RWPE2 (cell line): ENCODE results near the gene NCAPD2.
A peak's percentile ranks its signal among the peaks of the same experiment; 100 is the strongest.

Source experiments
- ATAC-seq: fragments of 200-7000 bp; cut with Tn5 transposase; 3 replicates; pipeline ENCODE4 v1.9.1; 2021; ENCODE audit warnings: low read depth
- DNase-seq: peaks from one replicate; pipeline ENCODE4 v3.0.0-alpha.2; 2020; ENCODE audit warnings: low spot score
- H3K27ac ChIP-seq: fragments of 450-650 bp; 2 replicates; pipeline ENCODE4 v1.5.1; 2017; ENCODE audit warnings: mild to moderate bottlenecking; ENCODE audit not compliant: poor library complexity, severe bottlenecking
- H3K27me3 ChIP-seq: fragments of 250-450 bp; sonication (Bioruptor Pico); 2 replicates; pipeline ENCODE4 v1.5.1; 2021; ENCODE audit warnings: mild to moderate bottlenecking, moderate library complexity; ENCODE audit not compliant: insufficient read depth, poor library complexity, severe bottlenecking
- H3K36me3 ChIP-seq: fragments of 250-450 bp; sonication (Bioruptor Pico); 2 replicates; pipeline ENCODE4 v1.5.1; 2020; ENCODE audit warnings: low read depth, mild to moderate bottlenecking, moderate library complexity
- H3K4me1 ChIP-seq: fragments of 250-450 bp; sonication (Bioruptor Pico); 2 replicates; pipeline ENCODE4 v1.5.1; 2021; ENCODE audit warnings: mild to moderate bottlenecking, moderate library complexity; ENCODE audit not compliant: insufficient read depth, poor library complexity, severe bottlenecking
- H3K4me3 ChIP-seq: fragments of 250-450 bp; sonication (Bioruptor Pico); 2 replicates; pipeline ENCODE4 v1.5.1; 2021; ENCODE audit warnings: mild to moderate bottlenecking, moderate library complexity; ENCODE audit not compliant: severe bottlenecking
- H3K9me3 ChIP-seq: fragments of 250-450 bp; sonication (Bioruptor Pico); 2 replicates; pipeline ENCODE4 v1.5.1; 2021; ENCODE audit warnings: mild to moderate bottlenecking, moderate library complexity; ENCODE audit not compliant: severe bottlenecking
- TF ChIP-seq, protein P1 (sequence below): fragments of 450-650 bp; IDR thresholded peaks from one replicate; pipeline ENCODE4 v1.5.1; 2017; ENCODE audit warnings: mild to moderate bottlenecking, moderate library complexity; ENCODE audit not compliant: poor library complexity, severe bottlenecking

Gene NCAPD2

DNA sequence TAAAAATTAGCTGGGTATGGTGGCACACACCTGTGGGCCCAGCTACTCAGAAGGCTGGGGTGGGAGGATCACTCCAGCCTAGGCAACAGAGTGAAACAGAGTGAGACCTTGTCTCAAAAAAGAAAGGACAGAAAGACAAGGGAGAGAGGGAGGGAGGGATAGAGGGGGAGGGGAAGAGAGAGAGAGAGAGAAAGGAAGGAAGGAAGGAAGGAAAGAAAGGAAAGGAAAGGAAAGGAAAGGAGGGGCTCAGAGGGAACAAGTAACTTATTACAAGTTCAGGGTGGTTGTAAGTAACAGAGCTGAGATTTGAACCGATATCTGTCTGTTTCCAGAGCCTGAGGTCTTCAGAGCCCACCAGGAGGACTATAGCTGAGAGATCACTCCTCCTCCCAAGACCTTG, 53.7 kb downstream of the NCAPD2 start:
- TF ChIP-seq, protein P1, sequence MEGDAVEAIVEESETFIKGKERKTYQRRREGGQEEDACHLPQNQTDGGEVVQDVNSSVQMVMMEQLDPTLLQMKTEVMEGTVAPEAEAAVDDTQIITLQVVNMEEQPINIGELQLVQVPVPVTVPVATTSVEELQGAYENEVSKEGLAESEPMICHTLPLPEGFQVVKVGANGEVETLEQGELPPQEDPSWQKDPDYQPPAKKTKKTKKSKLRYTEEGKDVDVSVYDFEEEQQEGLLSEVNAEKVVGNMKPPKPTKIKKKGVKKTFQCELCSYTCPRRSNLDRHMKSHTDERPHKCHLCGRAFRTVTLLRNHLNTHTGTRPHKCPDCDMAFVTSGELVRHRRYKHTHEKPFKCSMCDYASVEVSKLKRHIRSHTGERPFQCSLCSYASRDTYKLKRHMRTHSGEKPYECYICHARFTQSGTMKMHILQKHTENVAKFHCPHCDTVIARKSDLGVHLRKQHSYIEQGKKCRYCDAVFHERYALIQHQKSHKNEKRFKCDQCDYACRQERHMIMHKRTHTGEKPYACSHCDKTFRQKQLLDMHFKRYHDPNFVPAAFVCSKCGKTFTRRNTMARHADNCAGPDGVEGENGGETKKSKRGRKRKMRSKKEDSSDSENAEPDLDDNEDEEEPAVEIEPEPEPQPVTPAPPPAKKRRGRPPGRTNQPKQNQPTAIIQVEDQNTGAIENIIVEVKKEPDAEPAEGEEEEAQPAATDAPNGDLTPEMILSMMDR = no peak
- Histone ChIP-seq H3K4me3 (peak overlapping the region; percentile 25), H3K27ac (peak overlapping the region; percentile 87), H3K9me3 (no peaks in the 10 kb centered on the region), H3K36me3 (no peaks in the 10 kb centered on the region), H3K27me3 (no peaks in the 10 kb centered on the region), H3K4me1 (peaks cover 40% of the 10 kb centered on the region)
- ATAC-seq (no peak), DNase-seq (no peak)

DNA sequence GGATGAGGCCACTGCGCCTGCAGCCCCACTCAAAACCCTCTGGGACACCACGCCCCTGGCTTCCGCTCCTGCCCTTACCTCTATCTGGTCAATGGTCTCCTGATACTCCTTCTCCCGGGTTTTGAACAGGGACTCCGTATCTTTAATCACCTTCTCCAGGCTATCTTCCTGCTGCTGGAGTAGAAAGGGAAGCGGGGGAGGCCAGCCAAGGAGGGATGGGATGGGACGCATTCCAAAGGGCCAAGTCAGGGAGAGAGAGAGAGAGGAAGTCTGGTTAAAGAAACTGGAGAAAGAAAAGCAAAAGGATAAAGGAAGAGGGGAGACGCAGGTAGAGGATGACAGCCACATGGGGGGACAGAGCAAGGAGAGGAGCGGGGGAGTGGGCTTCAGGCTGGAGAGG, 54.1 kb downstream of the NCAPD2 start:
- Histone ChIP-seq H3K4me3 (peak overlapping the region; percentile 25), H3K27ac (peak overlapping the region; percentile 87), H3K4me1 (peaks cover 40% of the 10 kb centered on the region), H3K9me3 (no peaks in the 10 kb centered on the region), H3K36me3 (no peaks in the 10 kb centered on the region), H3K27me3 (no peaks in the 10 kb centered on the region)
- DNase-seq (no peak), ATAC-seq (peak; percentile 78)
- TF ChIP-seq, protein P1 = no peak

DNA sequence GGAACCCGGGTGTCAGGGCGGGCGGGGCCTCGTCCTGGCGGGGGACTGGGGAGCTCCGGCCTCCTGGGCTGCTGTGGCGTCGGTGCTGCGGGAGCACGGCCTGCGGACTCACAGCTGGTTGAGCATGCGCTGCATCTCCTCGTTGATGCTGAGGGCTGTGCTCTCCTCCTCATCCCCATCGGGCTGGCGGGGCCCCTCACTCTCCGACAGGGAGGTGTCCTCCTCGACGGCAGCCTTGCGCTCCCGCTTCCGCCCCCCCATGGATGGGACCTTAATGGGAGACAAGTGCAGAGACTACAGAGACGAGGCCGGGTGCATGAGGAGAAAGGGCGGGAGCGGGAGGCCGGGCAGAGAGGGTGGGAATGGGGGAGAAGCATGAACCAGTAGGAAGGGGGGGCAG, 54.7 kb downstream of the NCAPD2 start:
- Histone ChIP-seq H3K27me3 (no peaks in the 10 kb centered on the region), H3K4me3 (no peak overlapping the region), H3K36me3 (no peaks in the 10 kb centered on the region), H3K27ac (peak overlapping the region; percentile 87), H3K9me3 (no peaks in the 10 kb centered on the region), H3K4me1 (peaks cover 40% of the 10 kb centered on the region)
- no peak for DNase-seq
- TF ChIP-seq, protein P1 = no peak
- ATAC-seq = no peak

DNA sequence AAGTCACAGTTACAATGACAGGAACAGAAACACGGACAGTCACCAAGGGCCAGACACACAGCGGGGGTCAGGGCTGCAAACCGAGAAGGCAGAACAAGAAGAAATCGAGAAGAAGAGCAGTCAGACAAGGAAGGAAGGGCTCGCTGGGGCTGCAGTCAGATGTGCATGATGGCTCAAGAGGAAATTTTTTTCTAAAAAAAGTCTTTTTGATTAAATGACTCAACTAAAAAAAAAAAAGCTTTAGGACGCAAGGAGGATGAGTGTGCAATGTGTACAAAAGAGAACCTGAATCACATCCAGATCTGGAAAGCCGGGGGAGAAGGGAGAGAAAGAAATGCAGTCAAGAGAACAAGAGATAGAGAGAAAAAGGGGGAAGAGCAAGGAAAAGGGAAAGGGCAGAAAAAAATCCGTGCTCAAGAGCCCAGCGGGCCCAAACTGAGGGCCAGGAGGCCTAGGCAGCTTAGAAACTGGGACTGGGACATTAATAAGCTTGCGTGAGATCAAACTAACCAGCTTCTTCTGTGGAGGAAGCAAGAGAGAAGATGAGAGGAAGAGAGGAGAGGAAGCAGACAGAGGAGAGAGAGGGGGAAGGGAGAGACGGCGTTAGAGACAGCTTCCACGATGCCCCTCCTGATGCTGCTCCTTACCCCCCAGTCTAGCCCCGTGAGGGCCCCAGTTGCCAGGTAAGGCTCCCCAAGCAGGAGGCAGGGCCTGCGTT, 55.2 kb downstream of the NCAPD2 start:
- peak; percentile 16; the same call in 1 of the 3 replicates for ATAC-seq
- no peaks in the 10 kb centered on the region for H3K27me3 ChIP-seq
- TF ChIP-seq, protein P1 = no peak
- no peak overlapping the region for H3K4me3 ChIP-seq
- peak overlapping the region; percentile 87 for H3K27ac ChIP-seq
- no peaks in the 10 kb centered on the region for H3K36me3 ChIP-seq
- H3K9me3 ChIP-seq = no peaks in the 10 kb centered on the region
- DNase-seq = no peak
- peaks cover 40% of the 10 kb centered on the region for H3K4me1 ChIP-seq

DNA sequence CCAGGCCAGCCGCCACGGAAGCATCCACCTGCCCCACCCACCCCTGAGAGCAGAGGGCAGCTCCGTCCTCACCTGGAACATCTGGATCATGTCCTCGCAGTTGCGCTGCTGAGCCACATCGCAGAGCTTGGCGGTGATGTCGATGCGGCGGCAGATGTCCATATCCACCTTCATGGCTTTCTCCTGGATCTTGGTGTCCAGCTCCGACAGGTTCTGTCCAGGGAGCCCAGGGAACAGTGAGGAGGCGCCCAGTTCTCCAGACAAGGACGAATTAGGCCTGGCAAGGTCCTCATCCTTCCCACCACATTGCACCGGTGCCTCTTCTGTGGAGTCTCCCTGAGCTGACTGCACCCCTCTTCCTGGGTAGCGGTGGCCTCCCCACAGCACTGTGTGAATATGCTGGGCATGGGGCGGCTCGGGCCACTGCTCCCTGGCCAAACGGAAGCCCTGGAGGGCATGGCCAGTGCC, 55.8 kb downstream of the NCAPD2 start:
- H3K27ac ChIP-seq = peak overlapping the region; percentile 87
- H3K4me3 ChIP-seq = no peak overlapping the region
- H3K4me1 ChIP-seq = peaks cover 40% of the 10 kb centered on the region
- ATAC-seq = no peak
- no peaks in the 10 kb centered on the region for H3K9me3 ChIP-seq
- DNase-seq = no peak
- H3K36me3 ChIP-seq = no peaks in the 10 kb centered on the region
- TF ChIP-seq, protein P1 = no peak
- no peaks in the 10 kb centered on the region for H3K27me3 ChIP-seq
